Endothelial cell (in vitro differentiated cells): ENCODE data around the gene ZFP2. TPM values are rescaled to one million over a fixed set of nuclear protein-coding genes. Genes with fewer than 3 reads are reported as not detected.
"Not testable (repeated sequence)": the region's sequence is repeated elsewhere in the genome, so short reads cannot be mapped to it uniquely, and the experiment has no call there.

Source experiments
- DNase-seq: peaks from one replicate; pipeline ENCODE4 v3.0.0; 2021; ENCODE audit warnings: low spot score
- H3K27ac Mint-ChIP-seq: one replicate; pipeline ENCODE4 v1.8.0; 2021; ENCODE audit warnings: mixed read lengths, inconsistent platforms; ENCODE audit not compliant: unreplicated experiment
- H3K27me3 Mint-ChIP-seq: one replicate; pipeline ENCODE4 v1.8.0; 2021; ENCODE audit warnings: mild to moderate bottlenecking, moderate library complexity, mixed read lengths, inconsistent platforms; ENCODE audit not compliant: unreplicated experiment
- H3K36me3 Mint-ChIP-seq: one replicate; pipeline ENCODE4 v1.8.0; 2021; ENCODE audit warnings: mild to moderate bottlenecking, low read depth, mixed read lengths, inconsistent platforms; ENCODE audit not compliant: unreplicated experiment
- H3K4me1 Mint-ChIP-seq: one replicate; pipeline ENCODE4 v1.8.0; 2021; ENCODE audit warnings: mild to moderate bottlenecking, mixed read lengths, inconsistent platforms; ENCODE audit not compliant: unreplicated experiment
- H3K4me3 Mint-ChIP-seq: one replicate; pipeline ENCODE4 v1.8.0; 2021; ENCODE audit warnings: mild to moderate bottlenecking, mixed read lengths, inconsistent platforms; ENCODE audit not compliant: unreplicated experiment
- H3K9me3 Mint-ChIP-seq: one replicate; pipeline ENCODE4 v1.8.0; 2021; ENCODE audit warnings: mixed read lengths, inconsistent platforms; ENCODE audit not compliant: unreplicated experiment
- CTCF ChIP-seq: fragments of 200-600 bp; sonication (generic); IDR thresholded peaks from one replicate; pipeline ENCODE4 v1.5.0; 2021; ENCODE audit warnings: antibody characterized with exemption; ENCODE audit not compliant: unreplicated experiment
- total RNA-seq: library from RNA; stranded (reverse); fragmentation: NEBNext Ultra II Directional; extraction: Animal tissue kit (Norgen Biotek cat#: 25700); gene quantifications from one replicate; pipeline ENCODE4 v1.2.1, GENCODE V29; 2021; ENCODE audit not compliant: unreplicated experiment

The ZFP2 gene
- total RNA-seq, 1 donor from 2014 or later, result 2.8 TPM

DNA sequence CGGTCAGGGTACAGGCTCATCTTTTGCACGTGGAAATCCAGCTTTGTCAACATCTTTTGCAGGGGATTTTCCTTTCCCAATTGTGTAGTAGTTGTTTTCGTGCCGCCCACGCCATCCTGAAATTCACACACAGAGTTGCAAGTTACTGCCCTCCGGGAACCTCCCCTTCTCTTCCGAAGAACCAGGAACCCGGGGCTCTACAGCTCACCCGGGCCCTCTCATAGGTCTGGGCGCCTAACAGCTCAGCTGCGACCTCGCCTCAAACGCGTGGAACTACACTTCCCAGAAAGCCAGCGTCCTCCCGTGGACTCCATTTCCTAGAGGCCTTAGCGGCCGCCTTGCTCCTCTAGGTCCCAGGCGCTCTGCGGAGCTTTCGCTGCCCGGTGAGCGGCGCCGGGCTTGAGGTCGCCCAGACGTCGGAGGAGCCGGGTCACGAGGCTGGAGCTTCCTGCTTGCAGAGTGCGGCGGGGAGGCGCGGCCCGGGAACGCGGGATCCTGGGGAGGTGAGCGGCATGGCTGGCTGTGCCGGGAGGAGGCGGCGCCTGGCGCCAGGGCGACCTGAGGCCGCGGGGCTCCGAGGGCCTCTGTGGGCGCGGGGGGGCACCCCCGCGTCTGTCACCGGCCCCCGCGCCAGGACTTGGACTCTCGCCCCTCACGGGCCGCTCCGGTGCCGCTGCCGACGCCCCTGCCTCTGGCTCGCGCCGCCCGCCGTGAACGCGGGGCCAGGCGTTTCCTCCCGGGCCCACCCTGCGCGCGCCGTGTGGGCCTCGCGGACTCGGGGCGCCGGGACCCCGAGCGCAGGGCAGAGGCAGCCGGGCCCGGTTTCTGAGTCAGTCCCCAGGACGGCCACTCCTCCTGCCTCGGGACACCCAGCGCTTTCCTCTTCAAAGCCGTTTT is 35.8 kb upstream of the ZFP2 start, which contains the start of gene ZNF354B:
ZNF354B (plus strand) TSS at position 329 of the 897 bp plus-strand sequence. CDS start 1,095 bp downstream, outside the sequence.
- peaks cover 14% of the 10 kb centered on the region for H3K36me3 Mint-ChIP-seq
- peak; percentile 82 for DNase-seq
- peak within 1 kb of the TSS; percentile 89 for H3K4me3 Mint-ChIP-seq
- TF ChIP-seq CTCF, result no peak
- H3K27ac Mint-ChIP-seq, result no peak within 1 kb of the TSS
- peaks cover 9% of the 10 kb centered on the region for H3K4me1 Mint-ChIP-seq
- H3K27me3 Mint-ChIP-seq, result peaks cover 9% of the 10 kb centered on the region
- H3K9me3 Mint-ChIP-seq, result no peaks in the 10 kb centered on the region

DNA sequence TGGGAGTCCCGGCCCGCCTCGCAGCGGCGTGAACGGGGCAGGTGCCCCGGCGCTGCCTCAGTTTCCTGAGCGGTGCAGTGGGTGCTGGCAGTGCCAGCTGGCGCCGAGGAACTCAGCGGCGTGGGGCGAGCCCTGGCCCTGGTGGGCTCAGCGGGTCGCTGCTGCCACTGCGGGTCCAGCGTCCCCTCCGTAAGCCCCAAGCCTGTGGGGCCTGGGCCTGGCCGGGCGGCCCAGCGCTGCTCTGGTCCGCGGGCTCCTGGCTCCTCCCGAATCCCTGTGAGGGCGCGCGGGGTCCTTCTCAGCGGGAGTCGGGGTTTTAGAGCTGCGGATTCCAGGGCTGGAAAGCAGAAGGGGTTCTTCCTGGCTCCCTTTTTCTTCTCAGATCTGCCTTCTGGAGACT is 35.1 kb upstream of the ZFP2 start:
- H3K27ac Mint-ChIP-seq, DNase-seq, H3K4me3 Mint-ChIP-seq, H3K27me3 Mint-ChIP-seq, H3K4me1 Mint-ChIP-seq, H3K9me3 Mint-ChIP-seq: not testable (repeated sequence)
- H3K36me3 Mint-ChIP-seq, result peaks cover 16% of the 10 kb centered on the region

GRCh38 chr5:178861627-178862026 is 34.1 kb upstream of the ZFP2 start:
- H3K9me3 Mint-ChIP-seq, result no peaks in the 10 kb centered on the region
- no peak for TF ChIP-seq CTCF
- peak overlapping the region; percentile 88 for H3K4me3 Mint-ChIP-seq
- H3K27ac Mint-ChIP-seq, result peak overlapping the region; percentile 30
- no peak for DNase-seq
- peaks cover 9% of the 10 kb centered on the region for H3K4me1 Mint-ChIP-seq
- peaks cover 9% of the 10 kb centered on the region for H3K27me3 Mint-ChIP-seq
- H3K36me3 Mint-ChIP-seq, result peaks cover 24% of the 10 kb centered on the region

DNA sequence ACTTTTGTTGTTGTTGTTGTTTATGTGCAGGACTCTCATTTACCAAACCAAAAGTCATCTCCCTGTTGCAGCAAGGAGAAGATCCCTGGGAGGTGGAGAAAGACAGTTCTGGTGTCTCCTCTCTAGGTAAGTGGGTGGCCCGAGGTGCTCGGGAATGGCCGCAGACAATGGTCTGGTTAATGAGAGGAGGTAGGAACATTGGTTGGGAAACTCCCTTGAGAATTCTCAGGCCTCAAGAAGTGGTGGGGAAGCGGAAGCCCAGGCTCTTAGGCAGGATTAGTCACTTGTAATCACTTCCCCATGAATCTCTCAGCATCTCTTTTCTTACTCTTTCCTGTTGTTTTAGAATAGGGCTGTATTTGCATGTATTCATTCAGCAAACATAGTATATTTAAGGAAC is 28.8 kb upstream of the ZFP2 start:
- Mint-ChIP-seq H3K9me3 (no peaks in the 10 kb centered on the region), H3K4me3 (no peak overlapping the region), H3K27ac (no peak overlapping the region), H3K36me3 (peaks cover 58% of the 10 kb centered on the region), H3K4me1 (peaks cover 6% of the 10 kb centered on the region), H3K27me3 (peaks cover 7% of the 10 kb centered on the region)
- no peak for TF ChIP-seq CTCF
- DNase-seq, result no peak

- Mint-ChIP-seq H3K27ac (no peak overlapping the region), H3K27me3 (peaks cover 3% of the 10 kb centered on the region), H3K9me3 (peaks cover 2% of the 10 kb centered on the region), H3K36me3 (peaks cover 77% of the 10 kb centered on the region), H3K4me3 (no peak overlapping the region), H3K4me1 (peaks cover 4% of the 10 kb centered on the region)
- no peak for DNase-seq
- TF ChIP-seq CTCF, result no peak
Measured at GRCh38 chr5:178869577-178869976, 26.1 kb upstream of the ZFP2 start.
